GM10248 (cell line): ENCODE measurements around the gene SH3D19.

ENCODE experiments used
- CTCF ChIA-PET: fragments of 300-600 bp; sonication (Branson Sonifier 250); formaldehyde crosslinking; extraction: SDS; loops from one replicate; lab custom pipeline; 2021; ENCODE audit warnings: antibody characterized with exemption; lab: Yijun Ruan, JAX
- POLR2A ChIA-PET: fragments of 350-650 bp; sonication (Branson Sonifier 250); formaldehyde crosslinking; extraction: SDS; loops from one replicate; lab custom pipeline; 2020; ENCODE audit warnings: antibody characterized with exemption; lab: Yijun Ruan, JAX
- DNase-seq: peaks from one replicate; pipeline ENCODE4 v3.0.0; 2012; ENCODE audit errors: extremely low spot score
- TF ChIP-seq, protein P1 (sequence below): IDR thresholded peaks from 2 replicates; pipeline ENCODE4 v1.5.1; 2012; ENCODE audit warnings: mild to moderate bottlenecking, low read depth; ENCODE audit errors: extremely low read depth, missing control alignments, control extremely low read depth

SH3D19 gene

GRCh38 chr4:151182455-151182996, 142.9 kb downstream of the SH3D19 start:
- TF ChIP-seq, protein P1, sequence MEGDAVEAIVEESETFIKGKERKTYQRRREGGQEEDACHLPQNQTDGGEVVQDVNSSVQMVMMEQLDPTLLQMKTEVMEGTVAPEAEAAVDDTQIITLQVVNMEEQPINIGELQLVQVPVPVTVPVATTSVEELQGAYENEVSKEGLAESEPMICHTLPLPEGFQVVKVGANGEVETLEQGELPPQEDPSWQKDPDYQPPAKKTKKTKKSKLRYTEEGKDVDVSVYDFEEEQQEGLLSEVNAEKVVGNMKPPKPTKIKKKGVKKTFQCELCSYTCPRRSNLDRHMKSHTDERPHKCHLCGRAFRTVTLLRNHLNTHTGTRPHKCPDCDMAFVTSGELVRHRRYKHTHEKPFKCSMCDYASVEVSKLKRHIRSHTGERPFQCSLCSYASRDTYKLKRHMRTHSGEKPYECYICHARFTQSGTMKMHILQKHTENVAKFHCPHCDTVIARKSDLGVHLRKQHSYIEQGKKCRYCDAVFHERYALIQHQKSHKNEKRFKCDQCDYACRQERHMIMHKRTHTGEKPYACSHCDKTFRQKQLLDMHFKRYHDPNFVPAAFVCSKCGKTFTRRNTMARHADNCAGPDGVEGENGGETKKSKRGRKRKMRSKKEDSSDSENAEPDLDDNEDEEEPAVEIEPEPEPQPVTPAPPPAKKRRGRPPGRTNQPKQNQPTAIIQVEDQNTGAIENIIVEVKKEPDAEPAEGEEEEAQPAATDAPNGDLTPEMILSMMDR = no peak
- DNase-seq = no peak
- POLR2A ChIA-PET = interaction anchor here (0.7 kb wide), 1 partner anchor 41 kb away, joined by 4 read pairs; no protein-coding TSS in a partner anchor
- CTCF ChIA-PET = interaction anchor here (1.0 to 1.4 kb wide), 2 partner anchors 12 kb away, joined by 3 to 5 read pairs; no protein-coding TSS in a partner anchor

- no peak for DNase-seq
- TF ChIP-seq, protein P1 = no peak
- ChIA-PET POLR2A (no interaction called here), CTCF (interaction anchor here (0.9 to 1.5 kb wide), 4 partner anchors 9 to 45 kb away, joined by 3 to 5 read pairs (median 3); no protein-coding TSS in a partner anchor)
Observed at GRCh38 chr4:151176685-151177084, 148.7 kb downstream of the SH3D19 start.

- TF ChIP-seq, protein P1 = no peak
- POLR2A ChIA-PET = no interaction called here
- CTCF ChIA-PET = interaction anchor here (1.2 to 1.5 kb wide), 3 partner anchors 9 to 44 kb away, joined by 3 to 5 read pairs (median 3); no protein-coding TSS in a partner anchor
- no peak for DNase-seq
Observed at GRCh38 chr4:151175754-151176631, 149.4 kb downstream of the SH3D19 start.

GRCh38 chr4:151175233-151175632, 150.2 kb downstream of the SH3D19 start:
- ChIA-PET POLR2A (no interaction called here), CTCF (no interaction called here)
- TF ChIP-seq, protein P1 = no peak
- no peak for DNase-seq

- POLR2A ChIA-PET = no interaction called here
- no peak for DNase-seq
- CTCF ChIA-PET = interaction anchor here (1.5 to 1.7 kb wide), 2 partner anchors 14 to 16 kb away, joined by 3 to 4 read pairs; no protein-coding TSS in a partner anchor
- TF ChIP-seq, protein P1 = no peak
Observed at GRCh38 chr4:151174784-151175183, 150.6 kb downstream of the SH3D19 start.

GRCh38 chr4:151173871-151174270, 151.5 kb downstream of the SH3D19 start:
- no peak for DNase-seq
- ChIA-PET POLR2A (no interaction called here), CTCF (interaction anchor here (0.9 to 1.7 kb wide), 4 partner anchors 11 to 57 kb away, joined by 3 to 5 read pairs (median 4); no protein-coding TSS in a partner anchor)
- TF ChIP-seq, protein P1 = no peak
